Kidney (tissue), 14 donors: ENCODE results near the gene SDK1. TPM values are rescaled to one million over a fixed set of nuclear protein-coding genes. Genes with fewer than 3 reads are reported as not detected.

ENCODE experiments used
- DNase-seq, 5 donors: peaks; one replicate each; pipeline ENCODE4 v3.0.0-alpha.2; 2013 to 2020
- FAIRE-seq: peaks from 2 replicates; lab custom pipeline; 2012; peaks lifted over from hg19 to GRCh38; lab: Jason Lieb, UNC
- H3K27ac ChIP-seq, 2 donors: one replicate each; pipeline ENCODE4 v1.7.0; 2013; ENCODE audit warnings: low read depth in 2 of 2, low read length in 2 of 2, inconsistent platforms in 1 of 2
- H3K27me3 ChIP-seq: one replicate; pipeline ENCODE4 v1.7.1; 2013; ENCODE audit warnings: low read length, inconsistent platforms; ENCODE audit not compliant: control insufficient read depth, insufficient read depth
- H3K36me3 ChIP-seq, 3 donors: one replicate each; pipeline versions ENCODE4 v1.7.0 to v1.7.1; 2013; ENCODE audit warnings: low read length in 3 of 3, control low read depth in 1 of 3, inconsistent platforms in 1 of 3; ENCODE audit not compliant: insufficient read depth in 3 of 3, control insufficient read depth in 2 of 3
- H3K4me1 ChIP-seq, 3 donors: one replicate each; pipeline versions ENCODE4 v1.7.0 to v1.7.1; 2013; ENCODE audit warnings: low read length in 3 of 3, inconsistent platforms in 1 of 3, low read depth in 1 of 3; ENCODE audit not compliant: control insufficient read depth in 2 of 3, insufficient read depth in 2 of 3
- H3K4me3 ChIP-seq, 3 donors: one replicate each; pipeline versions ENCODE4 v1.7.0 to v1.8.1; 2013; ENCODE audit warnings: low read length in 3 of 3, control low read depth in 1 of 3, inconsistent platforms in 1 of 3
- H3K9ac ChIP-seq, 3 donors: one replicate each; pipeline versions ENCODE4 v1.7.0 to v1.7.1; 2013; ENCODE audit warnings: low read length in 3 of 3, control low read depth in 1 of 3, inconsistent platforms in 1 of 3
- H3K9me3 ChIP-seq, 3 donors: one replicate each; pipeline versions ENCODE4 v1.7.0 to v1.7.1; 2013; ENCODE audit warnings: low read length in 3 of 3, control low read depth in 1 of 3, inconsistent platforms in 1 of 3; ENCODE audit not compliant: control insufficient read depth in 2 of 3, insufficient read depth in 1 of 3
- CTCF ChIP-seq: IDR thresholded peaks from 3 replicates; pipeline ENCODE4 v1.5.1; 2012; ENCODE audit warnings: mild to moderate bottlenecking, moderate library complexity, borderline replicate concordance; ENCODE audit not compliant: insufficient read depth; ENCODE audit errors: extremely low read depth
- intact Hi-C: fragments of 100-400 bp; cut with DNase I; formaldehyde crosslinking; loops from one replicate; pipeline ENCODE4 v1.11.1; 2022
- polyA plus RNA-seq: library from polyadenylated mRNA; stranded (reverse); fragments of 350-450 nt; fragmentation: Illumina TruSeq; extraction: RNeasy Lipid Tissue Mini Kit (QIAGEN cat#74804); gene quantifications from one replicate; pipeline ENCODE4 v1.2.3, GENCODE V29; 2014; ENCODE audit warnings: low read depth, low replicate concordance; ENCODE audit not compliant: insufficient read depth
- total RNA-seq: library from RNA; stranded (reverse); fragmentation: NEBNext Ultra II Directional; extraction: Animal tissue kit (Norgen Biotek cat#: 25700); gene quantifications from one replicate; pipeline ENCODE4 v1.2.1, GENCODE V29; 2021
- donor health status: control.
- donor health status: control.
- donor health status: control.
- donor health status: control.
- donor health status: control.
- donor health status: DM: yes; HTN: yes; CAD: no.
- donor health status: Normal renal cell carcinoma (clear cell type).

Gene SDK1
- total and polyA plus RNA-seq, 2 donors from 2014 or later, result 2.0 to 38.3 TPM

DNA sequence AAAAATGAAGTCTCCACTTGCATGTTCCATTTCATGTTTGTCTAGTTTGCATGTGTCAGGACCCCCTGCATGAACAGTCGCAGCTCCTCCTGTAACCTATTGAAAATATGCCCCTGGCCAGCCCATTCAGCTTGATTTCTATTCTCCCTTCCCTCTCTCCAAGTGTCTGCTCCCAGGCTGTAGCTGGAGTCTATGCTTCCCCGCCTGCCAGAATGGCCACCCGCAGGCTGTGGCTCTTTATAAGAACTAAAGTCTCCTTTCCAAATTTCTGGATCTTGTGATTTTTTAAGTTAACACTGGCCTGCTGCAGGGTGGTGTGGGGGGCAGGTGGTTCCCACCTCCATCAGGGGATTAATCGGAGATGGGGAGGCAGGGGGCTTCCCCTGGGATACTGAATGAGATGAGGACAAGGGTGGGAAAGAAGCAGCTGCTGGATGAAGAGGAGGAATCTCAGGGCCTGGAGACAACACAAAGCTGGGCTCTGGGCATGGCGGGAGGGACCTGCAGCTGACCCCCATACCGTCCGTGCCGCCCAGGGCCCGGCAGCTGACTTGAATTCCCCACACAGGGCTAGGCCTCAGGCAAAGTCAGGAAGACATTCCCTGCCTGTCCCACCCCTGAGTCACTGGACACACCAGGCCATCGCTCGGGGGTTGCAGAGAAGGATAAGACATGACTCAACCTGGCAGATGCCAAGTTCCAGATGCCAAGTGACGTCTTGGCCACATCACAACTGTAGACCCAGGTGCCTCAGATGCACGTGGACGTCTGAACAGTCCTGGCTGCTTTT, 981.6 kb downstream of the SDK1 start:
- Histone ChIP-seq H3K9me3 (no peaks in the 10 kb centered on the region), H3K9ac (no peak overlapping the region), H3K27ac (no peak overlapping the region), H3K4me1 (no peaks in the 10 kb centered on the region), H3K36me3 (no peaks in the 10 kb centered on the region), H3K4me3 (no peak overlapping the region), H3K27me3 (no peaks in the 10 kb centered on the region)
- intact Hi-C loops, result no loop called here
- no peak for TF ChIP-seq CTCF
- FAIRE-seq (no peak), DNase-seq (peak in 1 of 5 donors; percentile 29)

DNA sequence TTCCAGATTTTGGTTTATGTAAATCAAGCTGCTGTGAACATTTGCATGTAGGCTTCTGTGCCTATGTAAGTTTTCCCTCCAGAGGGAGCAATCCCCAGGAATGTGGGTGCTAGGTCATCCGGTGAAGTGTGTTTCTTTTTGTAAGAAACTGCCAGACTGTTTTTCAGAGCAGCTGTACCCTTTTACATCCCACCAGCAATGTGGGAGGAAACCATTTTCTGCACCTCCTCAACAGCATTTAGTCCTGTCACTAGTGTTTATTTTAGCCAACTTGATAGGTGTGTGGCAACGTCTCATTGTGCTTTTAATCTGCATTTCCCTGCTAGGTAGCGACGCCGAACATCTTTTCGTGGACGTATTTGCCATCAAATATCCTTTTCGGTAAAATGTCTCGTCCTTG, 985.3 kb downstream of the SDK1 start:
- Histone ChIP-seq H3K9ac (no peak overlapping the region), H3K27ac (no peak overlapping the region), H3K4me3 (no peak overlapping the region), H3K9me3 (peaks cover 0 to 4% (median 2%) of the 10 kb centered on the region in 3 donors), H3K36me3 (no peaks in the 10 kb centered on the region), H3K27me3 (no peaks in the 10 kb centered on the region), H3K4me1 (no peaks in the 10 kb centered on the region)
- FAIRE-seq (no peak), DNase-seq (peak in 3 of 5 donors; percentile 3 to 44 (median 34))
- TF ChIP-seq CTCF, result no peak
- intact Hi-C loops, result no loop called here

GRCh38 chr7:4288791-4289394, 987.8 kb downstream of the SDK1 start:
- DNase-seq, result peak in 1 of 5 donors; percentile 43
- peaks cover 0 to 18% (median 4%) of the 10 kb centered on the region in 3 donors for H3K9me3 ChIP-seq
- intact Hi-C loops, result no loop called here
- no peaks in the 10 kb centered on the region for H3K27me3 ChIP-seq
- no peak overlapping the region for H3K4me3 ChIP-seq
- no peak overlapping the region for H3K9ac ChIP-seq
- no peak for FAIRE-seq
- H3K27ac ChIP-seq, result no peak overlapping the region
- H3K4me1 ChIP-seq, result no peaks in the 10 kb centered on the region
- TF ChIP-seq CTCF, result no peak
- no peaks in the 10 kb centered on the region for H3K36me3 ChIP-seq
